NCI-H146 (cell line): ENCODE results near the gene GABRQ.
"Not testable (repeated sequence)": the region's sequence is repeated elsewhere in the genome, so short reads cannot be mapped to it uniquely, and the experiment has no call there.

ENCODE experiments used
- DNase-seq: peaks from one replicate; lab custom pipeline; 2025; lab: John Stamatoyannopoulos, UW

The GABRQ gene

GRCh38 chrX:152658302-152658701, 20.6 kb downstream of the GABRQ start:
- no peak for DNase-seq

GRCh38 chrX:152663086-152663485, 25.4 kb downstream of the GABRQ start:
- no peak for DNase-seq

GRCh38 chrX:152674135-152674534, 36.4 kb downstream of the GABRQ start:
- no peak for DNase-seq

- not testable (repeated sequence) for DNase-seq
Observed at GRCh38 chrX:152674652-152675051, 37.0 kb downstream of the GABRQ start.

GRCh38 chrX:152681012-152681411, 43.3 kb downstream of the GABRQ start:
- not testable (repeated sequence) for DNase-seq

GRCh38 chrX:152697952-152698931, 60.5 kb downstream of the GABRQ start, which contains the start of gene MAGEA3:
Gene MAGEA3, plus strand, starts transcription at chrX:152698794. Its CDS starts 2,039 bp downstream, at chrX:152700833.
- not testable (repeated sequence) for DNase-seq

GRCh38 chrX:152700390-152700789, 62.7 kb downstream of the GABRQ start:
- not testable (repeated sequence) for DNase-seq

GRCh38 chrX:152706500-152706899, 68.8 kb downstream of the GABRQ start:
- not testable (repeated sequence) for DNase-seq
